Astrocyte of the spinal cord (primary cell): ENCODE results near the gene METTL26.

Source experiments
- DNase-seq: peaks from one replicate; pipeline ENCODE4 v3.0.0; 2011; ENCODE audit warnings: low read depth, low spot score
- H3K4me3 ChIP-seq: 2 replicates; pipeline ENCODE4 v1.5.1; 2011; ENCODE audit warnings: low read depth, mild to moderate bottlenecking, low read length, moderate library complexity
- CTCF ChIP-seq: IDR thresholded peaks from 2 replicates; pipeline ENCODE4 v1.5.1; 2012; ENCODE audit warnings: low read depth, mild to moderate bottlenecking, low read length, inconsistent platforms
- in situ Hi-C: cut with HindIII; loops from 2 replicates; pipeline ENCODE4 v1.10.0; 2017; ENCODE audit warnings: low sequenced_read_pairs

The METTL26 gene

GRCh38 chr16:637081-638018 lies 1.2 kb upstream of the METTL26 start:
- in situ Hi-C loops = no loop called here
- DNase-seq = peak; percentile 90
- peak overlapping the region; percentile 67 for H3K4me3 ChIP-seq
- no peak for TF ChIP-seq CTCF

GRCh38 chr16:635573-636205 lies 416 bp downstream of the METTL26 start:
- no peak for DNase-seq
- TF ChIP-seq CTCF = no peak
- peak overlapping the region; percentile 67 for H3K4me3 ChIP-seq
- in situ Hi-C loops = no loop called here

- in situ Hi-C loops = no loop called here
- TF ChIP-seq CTCF = no peak
- H3K4me3 ChIP-seq = peak overlapping the region; percentile 67
- no peak for DNase-seq
Measured at GRCh38 chr16:634996-635395, 1.1 kb downstream of the METTL26 start.

GRCh38 chr16:634051-634670 lies 1.9 kb downstream of the METTL26 start:
- TF ChIP-seq CTCF = no peak
- H3K4me3 ChIP-seq = no peak overlapping the region

GRCh38 chr16:633336-634050 lies 2.6 kb downstream of the METTL26 start:
- no peak overlapping the region for H3K4me3 ChIP-seq
- in situ Hi-C loops = no loop called here
- no peak for DNase-seq
- no peak for TF ChIP-seq CTCF

More at GRCh38 chr16:634051-634670, 1.9 kb downstream of the METTL26 start:
- no peak for DNase-seq
- in situ Hi-C loops = no loop called here
